ENCODE results near the gene RAET1G.

DNA sequence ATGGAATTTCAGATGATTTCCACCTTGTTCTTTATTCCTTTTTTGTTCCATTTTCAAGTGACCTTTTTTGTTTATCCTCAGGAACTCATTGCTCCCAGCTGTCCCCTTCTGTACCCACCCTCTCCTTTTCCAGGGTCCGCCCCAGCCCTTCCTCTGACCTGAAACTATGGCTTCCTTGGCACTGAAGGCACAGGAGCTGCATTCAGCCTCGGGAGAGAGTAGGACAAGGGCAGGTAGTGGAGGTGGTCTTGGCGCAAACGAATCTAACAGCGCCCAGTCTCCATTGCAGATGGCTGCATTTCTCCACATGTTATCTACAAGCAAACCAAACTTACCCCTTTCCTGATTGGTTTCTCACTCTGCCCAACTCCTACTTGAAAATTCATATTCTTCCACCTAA lies 10.1 kb upstream of the RAET1G start:
- TF ChIP-seq, protein P1, sequence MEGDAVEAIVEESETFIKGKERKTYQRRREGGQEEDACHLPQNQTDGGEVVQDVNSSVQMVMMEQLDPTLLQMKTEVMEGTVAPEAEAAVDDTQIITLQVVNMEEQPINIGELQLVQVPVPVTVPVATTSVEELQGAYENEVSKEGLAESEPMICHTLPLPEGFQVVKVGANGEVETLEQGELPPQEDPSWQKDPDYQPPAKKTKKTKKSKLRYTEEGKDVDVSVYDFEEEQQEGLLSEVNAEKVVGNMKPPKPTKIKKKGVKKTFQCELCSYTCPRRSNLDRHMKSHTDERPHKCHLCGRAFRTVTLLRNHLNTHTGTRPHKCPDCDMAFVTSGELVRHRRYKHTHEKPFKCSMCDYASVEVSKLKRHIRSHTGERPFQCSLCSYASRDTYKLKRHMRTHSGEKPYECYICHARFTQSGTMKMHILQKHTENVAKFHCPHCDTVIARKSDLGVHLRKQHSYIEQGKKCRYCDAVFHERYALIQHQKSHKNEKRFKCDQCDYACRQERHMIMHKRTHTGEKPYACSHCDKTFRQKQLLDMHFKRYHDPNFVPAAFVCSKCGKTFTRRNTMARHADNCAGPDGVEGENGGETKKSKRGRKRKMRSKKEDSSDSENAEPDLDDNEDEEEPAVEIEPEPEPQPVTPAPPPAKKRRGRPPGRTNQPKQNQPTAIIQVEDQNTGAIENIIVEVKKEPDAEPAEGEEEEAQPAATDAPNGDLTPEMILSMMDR (IDR thresholded peaks at IDR 0.05), result no peak
- TF ChIP-seq POLR2A (IDR thresholded peaks at IDR 0.05), result no peak
